Stimulated activated CD4-positive, alpha-beta T cell treated with anti-CD3 and anti-CD28 coated beads, TNF-alpha, amount 100 ng/mL, for 24 hours (primary cell): Measurements from ENCODE around the gene LENEP.
A peak's percentile ranks its signal among the peaks of the same experiment; 100 is the strongest.

Source experiments
- DNase-seq, 3 experiments: peaks; one replicate each; pipeline ENCODE4 v3.0.0-alpha.2; 2020; ENCODE audit warnings: low read depth in 3 of 3

Gene LENEP, protein sequence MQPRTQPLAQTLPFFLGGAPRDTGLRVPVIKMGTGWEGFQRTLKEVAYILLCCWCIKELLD

GRCh38 chr1:154993572-154994268 is at the start of gene LENEP:
Gene LENEP (plus strand): TSS chr1:154993586. CDS start chr1:154993608, 22 bp downstream.
- DNase-seq = no peak

DNA sequence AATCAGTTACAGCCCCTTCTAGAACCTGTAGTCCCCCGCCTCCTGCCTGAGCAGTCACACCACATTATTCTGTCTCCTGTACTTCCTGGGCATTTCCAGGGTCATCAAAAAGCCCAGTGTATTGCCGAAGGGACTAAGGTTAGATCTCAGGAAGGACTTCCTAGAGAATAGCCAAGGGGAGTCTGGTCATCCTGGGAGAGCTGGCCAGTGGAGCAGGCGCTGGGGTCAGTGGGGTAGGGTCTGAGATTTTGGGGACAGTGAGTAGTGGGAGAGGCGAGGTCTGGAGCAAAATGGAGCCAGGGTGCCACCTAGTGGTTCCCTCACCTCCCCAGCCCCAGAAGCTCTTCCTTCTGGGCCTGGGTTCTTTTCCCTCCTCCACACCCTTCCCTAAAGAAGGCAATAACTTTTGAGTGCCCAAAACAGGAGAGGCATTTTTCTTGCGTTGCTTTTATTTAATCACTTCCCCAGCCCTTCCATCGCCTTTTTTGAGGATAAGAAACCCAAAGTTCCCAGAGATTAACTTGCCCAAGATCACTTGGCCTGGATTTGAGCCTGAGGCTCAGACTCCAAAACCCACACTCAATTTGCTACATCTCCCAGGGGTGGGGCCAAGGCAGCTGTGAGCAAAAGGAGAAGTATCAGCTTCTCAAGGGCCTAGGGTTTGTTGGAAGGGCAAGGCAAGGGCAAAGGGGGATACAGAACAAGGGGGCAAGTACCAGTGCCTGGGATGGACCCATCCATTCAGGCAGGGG is 49.6 kb upstream of the LENEP start:
- DNase-seq = peak in 1 of 3 experiments; percentile 31

GRCh38 chr1:154944401-154945159 is 48.8 kb upstream of the LENEP start:
- DNase-seq = no peak

DNA sequence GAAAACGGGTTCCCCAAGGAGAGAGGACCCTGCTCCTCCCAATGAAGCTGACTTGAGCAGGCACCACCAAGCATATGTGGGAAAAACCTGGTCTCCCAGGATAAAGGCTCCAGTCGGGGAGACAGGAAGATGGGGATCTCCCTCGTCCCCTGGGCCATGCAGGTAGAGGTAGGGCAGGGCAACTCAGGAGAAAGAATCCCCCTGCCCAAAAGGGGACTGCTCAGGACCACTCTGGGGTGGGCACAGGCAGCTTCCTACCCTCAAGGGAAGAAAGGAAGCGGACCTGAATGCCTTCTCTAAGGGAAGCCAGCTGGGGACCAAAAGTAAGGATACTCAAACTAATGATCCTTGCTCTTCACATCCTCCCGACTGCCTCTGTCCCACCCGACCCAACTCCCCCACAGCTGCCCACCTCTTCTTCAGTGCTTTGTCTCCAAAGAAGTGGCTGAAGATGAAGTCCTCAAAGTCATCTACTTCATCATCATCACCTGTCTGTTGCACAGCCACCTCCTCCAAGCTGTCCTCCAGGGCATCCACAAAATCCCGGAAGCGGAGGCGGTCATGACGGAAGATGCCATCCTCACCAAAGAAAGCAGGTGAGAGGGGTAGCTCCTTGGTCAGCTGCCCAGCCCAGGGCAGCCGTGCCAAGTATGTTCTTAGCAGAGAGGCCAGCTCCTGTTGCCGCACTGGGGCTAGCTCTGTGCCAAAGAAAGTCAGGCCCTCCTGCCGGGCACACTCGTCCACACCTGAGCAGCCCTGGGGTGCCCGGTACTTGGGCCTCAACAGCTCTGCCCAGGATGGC is 48.0 kb upstream of the LENEP start:
- no peak for DNase-seq

- no peak for DNase-seq
These were observed 47.2 kb upstream of the LENEP start for GRCh38 chr1:154945962-154946850.

- DNase-seq = no peak
These were observed 45.3 kb upstream of the LENEP start for GRCh38 chr1:154948079-154948478.

- peak; percentile 41 to 71 (median 47) for DNase-seq
These were observed 41.3 kb upstream of the LENEP start for GRCh38 chr1:154951901-154952657.

- no peak for DNase-seq
These were observed 40.7 kb upstream of the LENEP start for GRCh38 chr1:154952664-154953063.

DNA sequence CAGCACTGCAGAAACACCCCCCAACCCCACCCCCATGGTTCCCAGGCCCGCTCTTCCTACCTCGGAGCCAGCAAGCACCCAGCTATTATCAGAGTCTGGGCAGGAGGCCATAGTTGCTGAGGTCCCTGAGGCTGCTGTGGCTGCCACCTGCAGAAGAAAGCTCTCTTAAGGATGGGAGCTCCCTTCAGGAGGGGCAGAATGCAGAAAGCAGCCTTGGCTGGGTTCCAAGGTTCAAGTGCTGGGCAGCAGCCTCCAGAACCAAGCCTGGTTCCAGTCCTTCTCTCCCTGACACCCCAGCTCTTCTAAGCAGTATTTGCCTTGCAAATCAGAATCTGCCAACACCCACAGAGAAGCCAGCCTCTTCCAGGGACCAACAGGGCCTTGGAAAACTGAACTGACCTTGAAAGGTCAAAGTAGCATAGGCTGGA is 39.8 kb upstream of the LENEP start:
- DNase-seq = no peak

DNA sequence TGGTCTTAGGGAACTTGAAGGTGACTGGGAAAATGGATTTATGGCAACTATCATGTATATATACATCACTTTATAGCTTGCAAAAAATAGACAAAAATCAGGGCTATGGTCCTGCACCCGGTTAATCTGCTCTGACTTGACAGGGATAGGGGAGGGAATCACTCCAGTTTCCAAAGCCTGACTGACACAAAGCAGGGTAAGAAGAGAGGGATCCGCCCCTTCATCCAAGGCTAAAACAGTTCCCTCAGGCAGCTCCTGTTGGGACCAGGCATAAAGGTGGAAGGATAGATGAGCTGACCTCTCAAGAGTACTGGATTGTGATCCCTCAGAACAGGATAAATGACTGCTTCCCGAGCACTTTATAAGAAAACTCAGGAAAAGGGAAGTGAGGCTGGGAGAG is 38.8 kb upstream of the LENEP start:
- no peak for DNase-seq

- DNase-seq = peak; percentile 46 to 78 (median 73)
These were observed 38.2 kb upstream of the LENEP start for GRCh38 chr1:154955039-154955717.

GRCh38 chr1:154955718-154956543 is 37.5 kb upstream of the LENEP start, which contains the start of gene PBXIP1:
Gene PBXIP1 (minus strand): TSS chr1:154956099. CDS start chr1:154953721, 2,378 bp downstream.
- DNase-seq = peak; percentile 57 to 67 (median 64)

GRCh38 chr1:154956544-154956941 is 36.8 kb upstream of the LENEP start:
- no peak for DNase-seq

- no peak for DNase-seq
These were observed 36.2 kb upstream of the LENEP start for GRCh38 chr1:154957091-154957657.

GRCh38 chr1:154958036-154958435 is 35.4 kb upstream of the LENEP start:
- DNase-seq = no peak

- DNase-seq = no peak
These were observed 34.5 kb upstream of the LENEP start for GRCh38 chr1:154958681-154959425.

- no peak for DNase-seq
These were observed 34.0 kb upstream of the LENEP start for GRCh38 chr1:154959426-154959780.
